Epithelial cell of esophagus (primary cell): Measurements from ENCODE around the gene CXADR.

ENCODE experiments used
- DNase-seq: peaks from one replicate; pipeline ENCODE4 v3.0.0; 2010; ENCODE audit warnings: low read depth
- H3K4me3 ChIP-seq: 2 replicates; pipeline ENCODE4 v1.5.1; 2011; ENCODE audit warnings: mild to moderate bottlenecking, low read length, control low read depth
- CTCF ChIP-seq: IDR thresholded peaks from 2 replicates; pipeline ENCODE4 v1.5.1; 2011; ENCODE audit warnings: low read depth, mild to moderate bottlenecking, low read length, control low read depth, inconsistent platforms; ENCODE audit not compliant: insufficient read depth; ENCODE audit errors: missing control alignments

CXADR gene

GRCh38 chr21:17552410-17552809 is 39.6 kb downstream of the CXADR start:
- DNase-seq: no peak
- no peak overlapping the region for H3K4me3 ChIP-seq
- no peak for TF ChIP-seq CTCF

- no peak for TF ChIP-seq CTCF
- H3K4me3 ChIP-seq: no peak overlapping the region
- DNase-seq: no peak
Observed at GRCh38 chr21:17554120-17554519, 41.3 kb downstream of the CXADR start.

- H3K4me3 ChIP-seq: no peak overlapping the region
- peak; percentile 40 for TF ChIP-seq CTCF
- DNase-seq: peak; percentile 14
Observed at GRCh38 chr21:17554679-17555465, 42.0 kb downstream of the CXADR start.

- TF ChIP-seq CTCF: no peak
- no peak overlapping the region for H3K4me3 ChIP-seq
- no peak for DNase-seq
Observed at GRCh38 chr21:17560377-17561025, 47.7 kb downstream of the CXADR start.

GRCh38 chr21:17570786-17571185 is 57.9 kb downstream of the CXADR start:
- no peak for DNase-seq
- no peak for TF ChIP-seq CTCF
- no peak overlapping the region for H3K4me3 ChIP-seq

- no peak for TF ChIP-seq CTCF
- DNase-seq: no peak
- no peak overlapping the region for H3K4me3 ChIP-seq
Observed at GRCh38 chr21:17572431-17572830, 59.6 kb downstream of the CXADR start.
